Activated CD4-positive, alpha-beta T cell treated with anti-CD3 and anti-CD28 coated beads for 48 hours (primary cell): ENCODE measurements around the gene GARIN3.

Experiments
- DNase-seq: peaks from one replicate; pipeline ENCODE4 v3.0.0-alpha.2; 2020

The GARIN3 gene

DNA sequence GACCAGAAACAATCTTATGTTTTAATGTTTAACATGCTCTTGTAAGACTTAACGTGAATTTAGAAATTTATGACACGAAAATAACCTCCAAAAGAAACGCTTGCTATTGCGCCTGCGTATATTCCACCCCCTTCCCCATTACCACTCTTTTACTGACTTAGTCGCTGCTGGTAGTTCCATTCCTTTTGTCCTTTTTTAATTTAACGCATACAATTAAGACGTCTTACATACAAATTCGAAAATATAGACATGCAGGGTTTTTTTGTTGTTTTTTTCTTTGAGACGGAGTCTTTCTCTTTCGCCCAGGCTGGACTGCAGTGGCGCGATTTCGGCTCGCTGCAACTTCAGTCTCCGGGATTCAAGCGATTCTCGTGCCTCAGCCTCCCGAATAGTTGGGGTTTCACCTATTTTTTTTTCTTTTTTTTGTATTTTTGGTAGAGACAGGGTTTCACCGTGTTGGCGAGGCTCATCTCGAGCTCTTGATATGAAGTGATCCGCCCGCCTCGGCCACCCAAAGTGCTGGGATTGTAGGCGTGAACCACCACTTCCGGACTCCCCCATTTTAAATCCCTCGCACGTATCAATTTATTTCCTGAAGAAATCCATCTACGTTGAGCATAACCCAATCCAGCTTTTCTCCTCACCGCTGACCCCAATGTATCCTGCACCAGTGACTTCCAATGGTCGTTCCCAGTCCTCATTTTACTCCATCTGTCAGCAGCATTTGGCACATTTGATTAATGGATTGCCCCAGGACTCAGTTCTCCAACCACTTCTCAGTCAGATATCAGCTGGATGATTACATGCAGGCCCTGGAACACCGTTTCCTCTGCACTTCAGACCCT, 22.7 kb downstream of the GARIN3 start:
- peak; percentile 77 for DNase-seq

DNA sequence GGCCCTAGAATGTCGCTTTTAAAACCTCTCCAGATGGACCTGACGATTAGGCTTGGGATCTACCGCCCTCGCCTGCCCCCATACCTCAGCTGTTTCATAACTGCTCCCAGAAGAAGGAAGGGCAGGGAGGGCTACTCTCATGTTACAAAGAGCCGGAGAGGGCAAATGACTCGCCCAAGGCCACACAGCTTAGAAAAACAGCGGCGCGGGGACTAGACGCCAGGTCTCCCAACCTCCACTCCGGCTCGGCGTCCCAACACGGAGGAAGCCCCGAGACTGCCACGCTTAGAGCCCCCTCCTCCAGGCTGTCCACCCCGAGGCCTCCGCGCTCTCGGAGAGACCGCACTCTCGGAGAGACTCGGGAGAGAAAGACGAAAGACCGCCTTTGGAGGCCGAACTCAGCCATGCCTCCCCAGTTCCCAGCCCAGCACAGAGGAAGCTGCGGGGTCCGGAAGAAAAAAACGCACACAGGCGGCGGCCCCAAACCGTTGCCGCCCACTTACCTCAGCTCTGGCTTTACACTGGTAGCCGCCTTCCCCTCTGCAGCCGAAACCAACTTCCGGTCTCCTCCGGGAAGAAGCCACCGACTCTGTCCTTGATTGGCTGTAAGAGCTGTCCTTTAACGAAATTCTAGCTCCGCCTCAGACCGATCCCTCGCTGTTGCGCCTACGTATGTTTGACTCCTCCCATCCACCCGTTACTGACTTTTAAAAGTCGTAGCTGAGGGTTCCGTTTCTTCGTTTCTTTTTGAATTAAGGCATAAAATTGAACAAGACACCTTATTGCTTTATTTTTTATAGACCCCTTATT, 23.5 kb downstream of the GARIN3 start, which contains the start of gene MED7:
MED7 (minus strand) TSS at position 549 of the 810 bp plus-strand sequence. CDS start 3,434 bp downstream, outside the sequence.
- peak; percentile 94 for DNase-seq

- no peak for DNase-seq
Observed at GRCh38 chr5:157137691-157138090, 28.4 kb downstream of the GARIN3 start.

- DNase-seq = no peak
Observed at GRCh38 chr5:157132281-157132612, 33.8 kb downstream of the GARIN3 start.

DNA sequence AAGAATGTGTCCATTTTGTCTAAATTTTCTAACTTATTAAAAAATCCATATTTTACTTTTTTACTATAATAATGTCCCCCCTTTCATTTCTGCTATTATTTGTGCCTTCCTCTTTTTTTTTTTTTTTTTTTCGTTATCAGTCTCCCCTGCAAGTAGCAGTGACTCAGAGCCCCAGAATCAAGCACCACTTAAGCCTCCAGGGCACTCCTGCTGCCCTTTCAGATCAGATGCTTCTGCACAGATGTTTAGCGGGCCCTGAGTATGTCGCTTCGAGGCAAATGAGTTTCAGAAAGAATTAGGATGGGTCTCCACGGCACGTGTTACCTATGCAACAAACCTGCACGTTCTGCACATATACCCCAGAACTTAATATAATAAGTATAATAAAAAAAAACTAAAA, 35.1 kb downstream of the GARIN3 start:
- no peak for DNase-seq

- DNase-seq = no peak
Observed at GRCh38 chr5:157121709-157122108, 44.4 kb downstream of the GARIN3 start.

DNA sequence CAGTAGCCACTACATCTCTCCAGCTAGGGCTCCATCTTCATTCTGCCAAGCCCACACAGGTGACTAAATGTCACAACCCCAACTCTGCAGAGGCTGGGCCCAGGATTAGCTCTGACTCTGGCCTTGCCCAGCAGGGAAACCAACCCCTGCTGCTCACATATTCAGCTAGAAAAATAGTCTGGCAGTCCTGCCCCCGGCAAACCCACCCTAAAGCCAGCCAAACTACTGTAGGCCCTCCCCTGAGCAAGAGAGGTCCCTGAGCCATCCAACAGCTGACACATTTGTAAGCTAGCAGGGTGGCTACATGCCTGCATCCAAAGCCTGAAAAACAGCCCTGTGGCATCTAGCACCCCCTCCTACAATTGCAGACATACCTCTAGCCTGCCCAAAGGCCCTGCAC, 46.0 kb downstream of the GARIN3 start:
- DNase-seq = no peak

GRCh38 chr5:157116483-157116954, 49.5 kb downstream of the GARIN3 start:
- DNase-seq = peak; percentile 46

- DNase-seq = no peak
Observed at GRCh38 chr5:157115502-157115901, 50.6 kb downstream of the GARIN3 start.

DNA sequence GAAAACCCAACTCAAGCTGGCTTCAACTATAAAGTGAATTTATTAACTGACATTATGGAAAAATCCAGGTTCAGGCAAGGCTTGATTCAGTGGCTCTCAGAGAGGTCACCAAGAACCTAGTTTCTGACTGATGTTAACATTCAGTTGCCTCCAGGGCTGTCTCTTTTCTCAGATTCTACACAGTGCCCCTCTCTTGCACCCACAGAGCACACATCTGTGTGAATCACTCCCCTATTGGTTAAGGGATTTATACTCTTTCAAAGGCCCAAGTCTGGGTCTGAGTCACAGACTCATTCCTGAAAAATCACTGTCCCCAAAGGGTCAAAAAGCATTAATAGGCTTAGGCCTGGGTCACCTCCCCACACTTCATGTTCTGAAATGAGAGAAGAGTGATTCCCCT, 51.1 kb downstream of the GARIN3 start:
- DNase-seq = no peak

DNA sequence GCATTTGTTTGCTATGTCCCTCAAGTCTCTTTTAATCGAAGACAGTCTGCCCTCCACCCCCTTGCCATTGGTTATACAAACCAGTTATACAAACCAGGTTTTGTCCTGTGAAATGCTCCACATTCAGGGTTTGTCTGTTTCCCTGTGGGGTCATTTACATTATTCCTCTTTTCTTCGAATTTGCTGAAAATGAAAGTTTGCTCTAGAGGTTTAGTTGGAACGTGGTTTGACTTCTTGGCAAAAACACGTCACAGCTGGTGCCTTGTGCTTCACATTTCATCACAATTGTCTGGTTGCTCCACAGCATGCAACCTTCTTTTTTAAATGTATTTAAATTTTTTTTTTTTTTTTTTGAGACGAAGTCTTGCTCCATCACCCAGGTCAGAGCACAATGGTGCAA, 53.1 kb downstream of the GARIN3 start:
- DNase-seq = no peak
